ENCODE results near the gene TMSB15A.
A peak's percentile ranks its signal among the peaks of the same experiment; 100 is the strongest.
"Not testable (repeated sequence)": the region's sequence is repeated elsewhere in the genome, so short reads cannot be mapped to it uniquely, and the experiment has no call there.

The TMSB15A gene

DNA sequence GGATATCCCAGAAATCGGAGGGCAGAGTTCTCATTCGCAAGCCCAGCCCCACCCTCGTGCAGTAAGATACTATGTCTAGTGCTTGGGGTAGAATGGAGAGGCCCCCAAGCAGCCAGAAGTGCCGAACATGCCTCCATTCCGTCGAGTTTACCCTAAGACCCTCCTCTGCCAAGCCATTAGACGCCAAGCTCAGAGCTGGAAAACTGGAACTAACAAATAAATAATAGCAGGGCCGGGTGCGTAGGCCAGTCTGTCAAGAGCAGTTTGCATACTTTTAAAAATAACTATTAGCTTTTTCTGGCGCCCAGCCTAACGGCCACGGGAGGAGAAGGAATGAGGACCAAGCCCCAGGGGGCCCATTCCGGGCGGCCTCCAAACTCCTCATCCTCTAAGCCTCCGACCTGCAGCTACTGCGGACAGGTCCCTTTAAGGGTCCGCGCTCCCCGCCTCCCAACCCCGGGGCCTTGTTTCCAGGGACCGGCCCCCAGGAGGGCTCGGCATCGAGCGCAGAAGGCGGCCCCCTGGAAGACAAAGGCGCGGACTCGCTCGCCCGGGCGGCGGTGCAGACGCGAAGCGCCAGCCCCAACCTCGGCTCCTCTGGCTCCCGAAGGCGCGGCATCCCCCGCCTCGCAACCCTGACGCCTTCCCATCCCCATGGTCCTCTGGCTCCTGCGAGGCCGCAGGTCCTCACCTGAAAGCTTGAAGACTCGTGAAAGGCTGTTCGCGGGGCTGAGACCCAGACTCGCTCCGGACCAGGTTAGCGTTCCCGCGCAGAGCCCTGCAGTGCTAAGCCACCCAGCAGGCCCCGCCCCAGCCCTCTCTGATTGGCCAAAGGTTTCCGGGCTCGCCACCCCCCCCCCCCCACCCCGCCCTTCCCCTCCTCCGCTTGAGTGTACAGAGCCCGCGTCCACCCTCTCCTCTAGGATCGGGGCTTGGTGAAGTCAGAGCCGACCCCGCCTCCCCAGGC lies at the start of gene TMSB15A:
Gene TMSB15A (minus strand): TSS at position 765 of the 967 bp plus-strand sequence.
- peak; percentile 55 for DNase-seq

DNA sequence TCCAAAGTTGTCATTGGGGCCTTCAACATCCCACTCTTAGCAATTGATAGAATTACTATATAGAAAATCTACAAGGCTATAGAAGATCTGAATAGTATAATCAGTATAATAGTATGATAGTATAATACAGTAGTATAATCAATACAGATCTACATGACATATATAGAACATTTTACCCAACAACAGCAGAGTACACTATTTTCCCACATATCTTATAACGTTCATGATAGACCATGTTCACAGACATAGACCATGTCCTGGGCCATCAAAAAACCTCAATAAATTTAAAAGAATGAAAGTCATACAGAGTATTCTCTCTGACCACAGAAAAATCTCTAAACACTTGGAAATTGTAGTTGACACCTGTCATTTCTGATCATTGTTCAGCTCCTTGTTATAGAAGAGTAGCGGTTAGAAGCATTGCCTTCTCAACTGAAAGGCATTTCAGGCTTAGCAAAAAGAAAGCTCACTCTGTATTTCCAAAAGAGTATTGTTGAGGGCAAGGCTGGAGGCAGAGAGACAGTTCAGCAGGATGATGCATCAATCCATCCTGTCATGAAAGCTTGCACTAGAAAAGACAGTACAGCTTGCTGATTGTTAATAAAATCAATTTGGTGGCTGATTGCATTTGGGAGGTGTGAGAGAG lies 44.0 kb upstream of the TMSB15A start:
- no peak for DNase-seq

GRCh38 chrX:102558607-102559006 lies 42.1 kb upstream of the TMSB15A start:
- no peak for DNase-seq

DNA sequence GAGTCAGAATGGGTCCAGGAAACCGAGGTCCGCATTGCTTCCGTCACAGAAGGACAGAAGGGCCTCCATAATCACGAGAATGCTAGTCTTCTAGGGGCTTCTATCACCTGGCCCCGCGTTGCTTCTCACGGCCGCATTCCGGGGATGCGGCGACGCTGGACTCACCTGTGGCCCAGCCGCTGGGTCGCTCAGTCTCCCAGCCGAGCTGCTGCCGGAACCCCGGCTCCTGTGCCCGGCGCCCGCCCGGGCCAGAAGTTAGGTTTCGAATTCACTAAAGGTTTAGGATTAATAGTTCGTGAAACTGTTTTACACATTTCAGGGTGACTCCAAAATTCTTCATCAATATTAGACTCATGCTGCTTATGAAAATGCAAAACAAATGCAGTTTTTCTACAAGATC lies 31.7 kb upstream of the TMSB15A start:
- DNase-seq: no peak

DNA sequence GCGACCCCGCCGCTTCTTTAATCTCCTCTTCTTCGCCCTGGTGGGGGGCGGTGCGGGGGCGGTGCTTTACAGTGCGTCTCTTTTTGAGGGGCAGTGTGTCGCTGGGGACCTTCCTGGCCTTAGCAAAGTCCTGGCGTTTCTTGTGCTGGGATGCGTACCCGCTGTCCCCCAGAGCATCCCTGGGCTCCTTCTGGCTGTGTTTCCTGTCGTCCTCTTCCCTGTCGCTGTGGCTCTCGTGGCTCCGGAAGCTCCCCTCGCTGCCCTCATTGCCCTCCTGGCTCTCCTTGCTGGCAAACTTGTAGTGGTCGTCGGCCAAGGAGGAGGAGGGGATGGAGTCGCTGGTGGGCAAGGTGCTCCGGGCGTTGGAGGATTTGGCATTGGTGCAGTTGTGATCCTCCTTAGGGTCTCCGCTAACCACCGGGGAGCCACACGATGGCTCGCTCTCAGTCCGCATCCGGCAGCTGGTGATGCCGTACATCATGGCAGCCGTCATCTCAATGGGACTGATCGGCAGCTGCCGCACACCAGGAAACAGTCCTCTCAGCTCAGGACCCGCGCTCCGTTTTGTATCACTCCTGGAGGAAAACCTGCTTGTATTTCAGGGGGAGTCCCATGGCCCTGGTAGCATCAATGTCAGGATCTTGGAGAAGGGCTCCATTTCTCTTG lies 30.4 kb upstream of the TMSB15A start:
- no peak for DNase-seq

DNA sequence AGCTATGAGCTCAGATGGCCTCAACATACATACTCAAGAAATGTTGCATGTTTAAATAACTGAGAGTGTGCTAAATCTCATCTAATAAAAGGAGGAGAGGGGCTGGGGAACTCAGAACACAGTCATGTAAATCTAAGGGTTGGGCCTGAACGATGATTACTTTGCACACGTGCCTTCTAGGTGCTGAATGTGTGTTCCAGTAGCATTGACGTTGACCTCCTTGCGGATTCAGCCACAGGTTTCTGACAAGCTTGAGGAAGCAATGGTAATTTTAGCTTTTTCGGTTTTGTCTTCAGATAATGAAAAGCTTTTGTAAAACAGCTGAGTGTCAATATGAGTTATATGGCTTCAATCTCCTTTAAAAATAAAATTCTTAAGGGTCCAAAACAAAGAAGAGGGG lies 29.6 kb upstream of the TMSB15A start:
- not testable (repeated sequence) for DNase-seq

DNA sequence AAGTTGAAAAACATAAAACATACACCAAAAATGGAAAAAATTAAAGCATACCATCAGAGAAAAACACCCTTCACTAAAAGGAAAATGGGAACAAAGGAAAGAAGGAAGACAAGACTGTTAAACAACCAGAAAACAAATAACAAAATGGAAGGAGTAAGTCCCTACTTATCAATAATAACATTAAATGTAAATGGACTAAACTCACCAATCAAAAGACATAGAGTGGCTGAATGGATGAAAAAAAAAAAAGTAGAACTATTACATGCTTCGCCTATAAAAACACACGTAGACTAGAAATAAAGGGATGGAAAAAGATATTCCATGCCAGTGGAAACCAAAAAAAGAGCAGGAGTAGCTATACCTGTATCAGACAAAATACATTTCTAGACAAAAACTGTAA lies 19.4 kb upstream of the TMSB15A start:
- DNase-seq: no peak

GRCh38 chrX:102517326-102517725 lies 787 bp upstream of the TMSB15A start:
- no peak for DNase-seq

- DNase-seq: no peak
These were observed 2.0 kb downstream of the TMSB15A start for GRCh38 chrX:102514536-102514935.

DNA sequence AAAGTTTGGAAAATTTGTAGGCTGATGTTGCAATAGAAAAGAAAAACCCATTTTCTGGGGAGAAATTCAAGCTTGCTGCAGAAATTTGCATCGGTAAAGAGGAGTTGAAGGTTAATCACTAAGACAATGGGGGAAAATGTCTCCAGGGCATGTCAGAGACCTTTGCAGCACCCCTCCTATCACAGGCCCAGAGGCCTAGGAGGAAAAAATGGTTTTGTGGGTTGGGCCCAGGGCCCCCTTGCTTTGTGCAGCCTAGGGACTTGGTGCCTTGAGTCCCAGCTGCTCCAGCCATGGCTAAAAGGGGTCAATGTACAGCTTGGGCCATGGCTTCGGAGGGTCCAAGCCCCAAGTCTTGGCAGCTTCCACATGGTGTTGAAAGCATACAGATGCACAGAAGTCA lies 17.8 kb downstream of the TMSB15A start:
- DNase-seq: no peak

GRCh38 chrX:102491766-102492165 lies 24.8 kb downstream of the TMSB15A start:
- DNase-seq: no peak

DNA sequence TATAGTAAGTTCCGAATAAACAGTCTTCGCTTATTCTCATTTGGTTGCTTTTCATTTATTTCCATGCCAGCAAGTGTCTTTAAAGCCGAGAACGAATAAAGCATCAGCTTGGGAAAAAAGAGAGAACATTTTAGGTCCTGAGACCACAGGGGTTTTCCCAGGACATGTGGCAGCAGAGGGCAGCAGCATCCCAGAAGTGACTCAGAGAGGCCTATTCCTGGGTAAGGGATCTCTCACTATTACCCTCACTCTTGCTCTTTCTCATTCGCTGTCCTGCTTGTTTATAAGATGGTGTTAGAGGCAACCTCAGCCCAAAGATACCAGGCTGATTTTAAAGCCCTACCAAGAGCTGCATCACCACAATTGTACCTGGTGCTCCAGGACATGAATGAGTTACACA lies 37.8 kb downstream of the TMSB15A start:
- DNase-seq: not testable (repeated sequence)

DNA sequence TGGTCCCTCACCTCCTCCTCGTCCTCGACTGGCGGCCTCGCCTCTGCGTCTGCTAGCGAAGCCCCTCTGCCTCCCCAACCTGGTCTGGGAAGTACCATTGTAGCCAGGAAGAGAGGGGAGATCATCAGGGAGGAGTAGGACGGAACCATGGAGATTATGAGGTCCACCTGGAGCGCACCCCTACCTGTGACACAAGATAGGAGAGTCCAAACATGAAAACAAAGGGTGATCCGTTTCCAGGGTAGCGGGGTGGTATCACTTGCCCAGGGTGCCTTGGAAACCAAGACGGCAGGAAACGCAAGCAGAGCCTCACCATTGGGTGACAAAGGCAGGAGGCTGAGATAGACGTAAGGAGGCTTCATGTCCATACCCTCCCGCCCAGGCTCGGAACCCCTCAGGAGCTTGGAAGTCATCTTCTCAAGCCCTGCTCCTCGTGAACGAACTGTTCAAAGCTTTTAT lies 44.7 kb downstream of the TMSB15A start, which contains the start of gene TCP11X2:
Gene TCP11X2 (minus strand): TSS at position 51 of the 459 bp plus-strand sequence.
- DNase-seq: not testable (repeated sequence)

GRCh38 chrX:102470215-102470614 lies 46.3 kb downstream of the TMSB15A start:
- not testable (repeated sequence) for DNase-seq

Measured in activated CD4-positive, CD25-positive, alpha-beta regulatory T cell treated with anti-CD3 and anti-CD28 coated beads, Interleukin-2, amount 50 U/mL, for 72 hours (primary cell).